ENCODE results near the gene GALNT17.

The GALNT17 gene

GRCh38 chr7:71301167-71301566, 169.2 kb downstream of the GALNT17 start:
- no peak for TF ChIP-seq GATA1 (IDR thresholded peaks at IDR 0.05; ENCODE audit: low read depth, low read length)
- no peak for TF ChIP-seq POLR2A (IDR thresholded peaks at IDR 0.05; ENCODE audit: low read length)
- DNase-seq: no peak

GRCh38 chr7:71303566-71303965, 171.6 kb downstream of the GALNT17 start:
- no peak for DNase-seq
- TF ChIP-seq GATA1 (IDR thresholded peaks at IDR 0.05; ENCODE audit: low read depth, low read length): no peak
- no peak for TF ChIP-seq POLR2A (IDR thresholded peaks at IDR 0.05; ENCODE audit: low read length)

GRCh38 chr7:71308096-71308495, 176.2 kb downstream of the GALNT17 start:
- no peak for TF ChIP-seq GATA1 (IDR thresholded peaks at IDR 0.05; ENCODE audit: low read depth, low read length)

DNA sequence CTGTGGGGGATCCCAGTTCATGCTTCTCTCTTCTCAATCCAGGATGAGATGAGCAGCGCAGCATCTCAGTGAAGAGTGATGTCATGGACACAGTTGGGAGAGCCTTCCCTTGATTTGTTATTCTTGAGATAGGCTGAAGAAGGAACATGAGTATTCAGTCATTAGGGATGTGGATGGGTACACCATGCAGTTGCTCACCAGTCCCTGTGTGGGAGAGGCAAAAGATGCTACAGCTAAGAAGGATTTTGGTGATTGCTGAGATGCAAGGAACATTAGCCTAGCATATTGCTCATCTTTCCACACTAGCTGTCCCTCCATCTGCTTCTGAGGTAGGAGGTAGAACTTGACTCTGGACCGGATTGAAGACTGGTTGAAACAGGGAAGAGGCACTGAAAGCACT, 179.6 kb downstream of the GALNT17 start:
- TF ChIP-seq GATA1 (IDR thresholded peaks at IDR 0.05; ENCODE audit: low read depth, low read length) (no peak), POLR2A (IDR thresholded peaks at IDR 0.05; ENCODE audit: low read length) (no peak)
- no peak for DNase-seq

More at GRCh38 chr7:71308096-71308495, 176.2 kb downstream of the GALNT17 start:
- no peak for DNase-seq

DNA sequence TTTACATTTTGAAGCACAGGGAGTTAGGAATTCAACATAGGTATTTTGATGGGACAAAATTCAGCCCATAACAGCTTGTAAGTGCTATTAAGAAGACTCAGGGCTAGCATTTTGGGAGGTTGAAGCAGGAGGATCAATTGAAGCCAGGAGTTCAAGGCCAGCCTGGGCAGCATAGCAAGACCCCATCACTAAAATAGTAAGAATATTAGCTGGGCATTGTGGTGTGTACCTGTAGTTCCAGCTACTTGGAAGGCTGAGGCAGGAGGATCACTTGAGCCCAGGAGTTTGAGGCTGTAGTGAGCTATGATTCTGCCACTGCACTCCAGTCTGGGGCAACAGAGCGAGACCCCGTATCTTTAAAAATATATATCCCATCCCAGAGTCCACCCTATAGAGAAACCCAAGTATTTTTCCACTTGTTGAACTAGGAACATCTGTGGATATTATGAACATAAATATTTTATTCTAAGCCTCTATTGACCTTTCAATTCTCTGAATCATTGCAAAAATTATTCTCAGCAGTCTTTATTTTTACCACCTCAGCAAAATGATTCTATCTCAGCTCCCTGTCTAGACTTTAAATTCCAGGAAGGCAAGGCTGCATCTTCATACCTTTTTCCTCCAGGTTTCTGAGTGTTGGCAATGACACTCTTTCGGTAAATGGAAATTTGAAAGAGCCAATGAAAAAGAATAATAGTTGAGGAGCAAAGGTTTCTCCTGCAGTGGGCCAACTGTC, 181.0 kb downstream of the GALNT17 start:
- TF ChIP-seq GATA1 (IDR thresholded peaks at IDR 0.05; ENCODE audit: low read depth, low read length) (no peak), POLR2A (IDR thresholded peaks at IDR 0.05; ENCODE audit: low read length) (no peak)
- no peak for DNase-seq

DNA sequence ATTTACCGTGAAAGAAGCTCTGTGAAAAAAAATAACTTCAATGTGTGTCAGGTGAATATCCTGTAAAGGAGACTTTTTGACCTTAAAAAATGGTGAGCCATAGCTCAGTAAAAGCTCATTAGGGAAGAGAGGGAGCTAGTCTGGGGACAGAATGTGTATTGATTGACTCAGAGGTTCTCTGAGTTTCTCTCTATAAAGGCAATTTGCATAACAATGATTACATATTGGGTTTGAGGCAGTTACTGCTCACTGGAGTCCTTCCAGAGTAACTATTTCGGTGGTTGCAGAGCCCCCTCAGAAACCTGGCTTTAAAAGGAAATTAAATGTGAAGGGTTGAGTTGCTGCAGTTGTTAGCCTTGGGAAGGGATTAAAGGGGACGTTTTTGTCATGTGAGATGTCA, 181.6 kb downstream of the GALNT17 start:
- TF ChIP-seq POLR2A (IDR thresholded peaks at IDR 0.05; ENCODE audit: low read length) (no peak), GATA1 (IDR thresholded peaks at IDR 0.05; ENCODE audit: low read depth, low read length) (no peak)
- DNase-seq: no peak

GRCh38 chr7:71320916-71321315, 189.0 kb downstream of the GALNT17 start:
- DNase-seq: no peak

DNA sequence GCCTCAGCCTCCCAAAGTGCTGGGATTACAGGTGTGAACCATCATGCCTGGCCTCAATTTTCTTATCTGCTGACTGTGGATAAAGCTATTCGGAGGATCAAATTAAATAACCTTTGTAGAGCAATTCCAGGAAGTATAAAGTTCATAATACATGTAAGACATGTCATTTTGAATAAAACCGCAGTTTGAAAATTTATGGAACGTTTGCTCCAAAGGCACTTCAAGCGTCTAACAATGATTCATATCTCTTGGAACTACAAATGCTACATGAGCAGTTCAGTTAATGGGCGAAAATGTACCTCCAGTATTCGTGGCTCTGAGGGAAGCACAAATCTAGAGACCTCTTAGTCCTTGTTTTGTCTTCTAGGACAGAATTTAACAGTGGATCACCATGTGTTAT, 190.3 kb downstream of the GALNT17 start:
- TF ChIP-seq GATA1 (IDR thresholded peaks at IDR 0.05; ENCODE audit: low read depth, low read length): no peak
- no peak for TF ChIP-seq POLR2A (IDR thresholded peaks at IDR 0.05; ENCODE audit: low read length)
- no peak for DNase-seq

More at GRCh38 chr7:71320916-71321315, 189.0 kb downstream of the GALNT17 start:
- TF ChIP-seq GATA1 (IDR thresholded peaks at IDR 0.05; ENCODE audit: low read depth, low read length) (no peak), POLR2A (IDR thresholded peaks at IDR 0.05; ENCODE audit: low read length) (no peak)

DNA sequence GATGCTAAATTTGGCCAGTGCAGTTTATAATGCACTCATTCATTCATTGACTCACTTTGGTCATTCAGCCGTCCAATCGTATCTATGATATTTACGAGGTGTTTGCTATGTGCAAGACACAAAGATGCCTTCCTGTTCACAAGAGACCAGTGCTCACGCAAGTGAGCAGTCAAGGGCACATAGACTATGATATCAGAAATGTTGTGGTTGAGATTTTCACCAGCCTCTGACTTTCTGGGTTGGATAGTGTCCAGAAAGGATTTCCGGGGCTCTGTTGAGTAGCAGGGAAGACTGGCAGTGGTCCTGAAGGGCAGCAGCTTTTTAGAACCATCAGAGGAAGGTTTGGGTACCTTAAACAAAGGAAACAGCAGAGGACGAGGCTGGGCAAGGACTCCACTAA, 191.8 kb downstream of the GALNT17 start:
- DNase-seq: no peak
- no peak for TF ChIP-seq POLR2A (IDR thresholded peaks at IDR 0.05; ENCODE audit: low read length)
- TF ChIP-seq GATA1 (IDR thresholded peaks at IDR 0.05; ENCODE audit: low read depth, low read length): no peak

DNA sequence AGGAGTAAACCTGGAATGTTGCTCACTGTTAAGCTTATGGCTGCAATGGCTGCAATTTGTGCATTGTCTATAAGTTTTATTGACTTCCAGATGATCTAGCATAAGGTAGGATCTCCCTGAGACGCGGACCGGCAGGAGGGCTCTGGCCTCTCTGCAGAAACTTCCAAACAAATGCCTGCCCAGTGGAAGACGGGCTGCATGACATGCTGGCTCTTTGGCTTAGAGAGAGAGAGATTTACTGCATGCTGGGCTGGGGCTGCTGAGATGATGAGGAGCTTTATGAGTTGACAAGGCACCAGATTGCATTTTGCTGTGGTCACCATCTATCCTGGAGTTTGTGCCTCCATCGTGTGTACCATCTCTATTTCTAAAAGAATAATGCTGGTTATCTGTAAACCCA, 193.2 kb downstream of the GALNT17 start:
- no peak for TF ChIP-seq GATA1 (IDR thresholded peaks at IDR 0.05; ENCODE audit: low read depth, low read length)
- TF ChIP-seq POLR2A (IDR thresholded peaks at IDR 0.05; ENCODE audit: low read length): no peak
- DNase-seq: no peak

DNA sequence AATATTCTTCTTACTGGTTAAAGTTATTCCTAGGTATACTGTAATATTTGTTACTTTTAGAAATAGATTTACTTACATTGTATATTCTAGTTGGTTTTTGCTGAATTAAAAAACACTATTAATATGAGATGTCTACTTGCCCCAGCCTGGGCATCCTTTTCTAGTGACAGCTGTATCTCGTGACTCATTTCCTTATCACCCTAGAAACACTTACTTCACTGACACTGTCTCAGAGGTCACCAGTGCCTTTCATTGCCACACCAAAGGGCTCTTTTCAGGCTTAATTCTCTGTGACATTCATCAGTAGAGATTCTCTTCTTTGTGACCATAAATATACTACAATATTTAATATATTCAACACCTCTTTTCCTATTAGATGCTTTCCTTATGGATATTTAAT, 194.7 kb downstream of the GALNT17 start:
- TF ChIP-seq GATA1 (IDR thresholded peaks at IDR 0.05; ENCODE audit: low read depth, low read length): no peak
- no peak for TF ChIP-seq POLR2A (IDR thresholded peaks at IDR 0.05; ENCODE audit: low read length)
- DNase-seq: no peak

DNA sequence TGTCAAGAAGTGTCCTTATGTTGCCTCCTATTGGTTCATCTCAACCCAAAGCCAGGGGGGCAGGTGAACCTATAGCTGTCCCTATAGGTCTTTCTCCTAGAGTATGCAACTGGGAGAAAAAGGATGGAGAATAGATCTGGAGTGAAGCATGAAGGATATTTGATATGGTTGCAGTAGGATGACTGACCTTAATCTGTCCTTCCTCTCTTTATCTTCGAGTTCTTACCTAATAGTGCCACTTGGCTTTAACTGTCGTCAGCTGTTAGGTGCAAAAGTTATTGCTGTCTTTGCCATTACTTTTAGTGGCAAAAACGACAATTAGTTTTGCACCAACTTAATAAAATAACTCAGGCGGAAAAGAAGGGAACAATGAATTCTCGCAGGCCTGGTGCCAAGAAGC, 196.0 kb downstream of the GALNT17 start:
- no peak for TF ChIP-seq POLR2A (IDR thresholded peaks at IDR 0.05; ENCODE audit: low read length)
- TF ChIP-seq GATA1 (IDR thresholded peaks at IDR 0.05; ENCODE audit: low read depth, low read length): no peak
- no peak for DNase-seq

GRCh38 chr7:71329030-71329660, 197.2 kb downstream of the GALNT17 start:
- no peak for DNase-seq
- TF ChIP-seq POLR2A (IDR thresholded peaks at IDR 0.05; ENCODE audit: low read length) (no peak), GATA1 (IDR thresholded peaks at IDR 0.05; ENCODE audit: low read depth, low read length) (no peak)

- TF ChIP-seq GATA1 (IDR thresholded peaks at IDR 0.05; ENCODE audit: low read depth, low read length): no peak
- no peak for TF ChIP-seq POLR2A (IDR thresholded peaks at IDR 0.05; ENCODE audit: low read length)
- DNase-seq: no peak
Measured at GRCh38 chr7:71332207-71332606, 200.3 kb downstream of the GALNT17 start.

GRCh38 chr7:71334541-71334940, 202.6 kb downstream of the GALNT17 start:
- TF ChIP-seq POLR2A (IDR thresholded peaks at IDR 0.05; ENCODE audit: low read length): no peak
- no peak for TF ChIP-seq GATA1 (IDR thresholded peaks at IDR 0.05; ENCODE audit: low read depth, low read length)

More at GRCh38 chr7:71334541-71334940, 202.6 kb downstream of the GALNT17 start:
- DNase-seq: no peak

Measured in erythroblast (primary cell).